Liver (tissue), 3 donors: ENCODE measurements around the gene TACC2.

Source experiments
- CTCF ChIP-seq: fragments of 150-350 bp; IDR thresholded peaks from 2 replicates; pipeline ENCODE4 v1.5.1; 2017; ENCODE audit warnings: improper control_type of control experiment, low read depth, low read length; ENCODE audit not compliant: missing input control
- MAX ChIP-seq: IDR thresholded peaks from 2 replicates; pipeline ENCODE4 v1.6.1; 2016; ENCODE audit warnings: antibody characterized with exemption
- RAD21 ChIP-seq, 2 donors: IDR thresholded peaks; 2 replicates each; pipeline ENCODE4 v1.6.1; 2016; ENCODE audit warnings: antibody characterized with exemption in 2 of 2, mild to moderate bottlenecking in 2 of 2
- YY1 ChIP-seq: IDR thresholded peaks from 2 replicates; pipeline ENCODE4 v1.6.1; 2016; ENCODE audit warnings: antibody characterized with exemption, mild to moderate bottlenecking
- donor health status: healthy.
- donor health status: healthy.

GRCh38 chr10:122216047-122216446 is 227.1 kb downstream of the TACC2 start:
- TF ChIP-seq RAD21 (IDR thresholded peaks at IDR 0.05), result no peak
- no peak for TF ChIP-seq CTCF
- TF ChIP-seq YY1, result no peak
- TF ChIP-seq MAX, result no peak
